CD4-positive, alpha-beta T cell treated with Interleukin-17A for 1 hour (primary cell): Measurements from ENCODE around the gene OTOL1.

Experiments used
- DNase-seq: peaks from one replicate; pipeline ENCODE4 v3.0.0-alpha.2; 2020

Gene OTOL1

DNA sequence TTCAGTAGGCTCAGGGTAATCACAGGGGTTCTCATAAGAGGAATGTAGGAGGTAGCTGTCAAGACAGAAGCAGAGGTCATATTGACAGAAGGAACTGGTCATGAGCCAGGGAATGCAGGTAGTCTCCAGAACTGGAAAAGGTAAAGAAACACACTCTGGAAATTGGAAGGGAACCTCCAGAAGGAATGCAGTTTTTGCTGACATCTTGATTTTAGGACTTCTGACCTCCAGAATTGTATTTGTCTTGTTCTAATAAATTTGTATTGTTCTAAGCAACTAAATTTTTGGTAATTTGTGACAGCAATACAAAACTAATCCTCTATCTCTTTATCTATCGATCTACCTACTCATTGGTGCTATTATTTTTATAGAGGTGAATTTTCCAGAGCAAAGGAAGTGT lies 49.2 kb downstream of the OTOL1 start:
- no peak for DNase-seq

- no peak for DNase-seq
These were observed 51.7 kb downstream of the OTOL1 start for GRCh38 chr3:161548301-161548700.

- DNase-seq, result no peak
These were observed 52.7 kb downstream of the OTOL1 start for GRCh38 chr3:161549261-161549660.

DNA sequence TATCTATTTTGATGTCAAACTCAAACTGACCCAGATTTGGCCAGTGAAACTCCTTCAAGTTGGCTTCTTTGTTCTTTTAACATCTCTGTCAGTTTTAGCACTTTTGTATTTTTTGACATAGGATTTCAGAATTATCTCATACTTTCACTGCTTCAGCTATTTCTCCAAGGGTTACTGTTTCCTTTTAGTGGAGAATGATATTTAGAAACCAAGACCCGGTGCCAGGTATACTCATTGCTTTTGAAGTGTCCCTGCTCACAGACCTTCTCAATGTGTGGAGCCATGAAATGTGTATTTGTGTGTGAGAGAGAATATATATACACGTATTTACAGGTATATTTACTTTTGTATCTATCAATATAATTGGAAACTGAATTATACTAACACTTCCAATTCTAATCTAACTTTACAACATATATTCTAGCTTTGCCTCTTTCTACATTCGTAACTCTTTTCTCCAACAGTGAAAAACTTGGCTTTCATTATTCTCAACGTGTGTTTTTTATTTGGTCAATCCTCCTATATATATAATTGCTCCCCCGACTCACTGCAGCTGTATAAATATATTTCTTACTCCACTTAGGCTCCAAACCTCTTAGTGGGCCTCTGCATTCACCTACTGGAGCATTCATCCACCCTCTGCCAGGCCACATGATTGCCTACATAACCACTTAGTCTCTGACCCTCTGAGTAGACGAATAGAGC lies 54.0 kb downstream of the OTOL1 start:
- no peak for DNase-seq

DNA sequence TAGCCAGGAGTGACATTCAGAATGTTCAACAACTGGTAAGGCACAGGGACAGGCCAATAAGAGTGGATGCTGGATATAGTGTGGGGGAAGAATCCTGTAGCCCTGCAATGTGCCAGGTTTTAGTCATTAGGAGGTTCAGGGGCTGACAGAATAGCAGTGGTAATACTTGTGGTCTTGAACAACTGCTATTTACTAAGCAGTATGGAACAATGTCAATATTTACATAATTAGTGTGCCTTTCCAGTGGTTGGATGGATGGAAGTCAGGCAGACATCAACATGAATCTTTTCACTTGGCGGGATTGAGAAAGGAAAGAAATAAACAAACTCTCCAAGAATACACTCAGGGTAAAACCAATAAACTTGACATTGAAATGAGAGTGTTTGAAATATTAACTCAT lies 55.1 kb downstream of the OTOL1 start:
- no peak for DNase-seq

DNA sequence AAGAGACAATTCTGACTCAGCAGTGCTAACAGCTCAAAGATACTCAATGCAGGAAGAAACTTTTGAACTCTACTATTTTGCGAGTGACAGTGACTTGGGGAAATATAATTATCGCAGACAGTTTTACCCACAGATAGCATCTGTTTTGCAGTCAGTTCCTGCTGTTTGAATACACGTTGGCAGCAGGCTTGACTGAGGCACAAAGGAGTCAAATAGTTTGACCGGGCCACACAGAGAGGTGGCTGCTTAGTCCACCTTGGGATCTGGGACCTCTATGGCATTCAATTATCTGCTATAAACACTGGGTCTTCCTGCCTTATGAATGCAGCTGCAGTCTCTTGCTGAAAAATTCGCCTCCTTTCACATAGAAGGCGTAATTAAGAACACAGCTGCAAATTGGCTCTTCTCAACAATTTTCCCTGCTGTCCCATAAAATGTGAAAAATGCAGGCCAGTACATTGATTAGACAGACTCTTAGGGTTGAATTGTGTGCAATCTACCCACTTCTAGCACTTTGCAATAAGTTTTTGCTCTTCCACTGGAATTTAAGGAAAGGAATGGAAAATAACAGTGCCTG lies 56.5 kb downstream of the OTOL1 start:
- DNase-seq, result no peak
